HL-60/S4 treated with retinoic acid at 250 ng/mL for 4 days and 3 days (cell line): ENCODE data around the gene MLC1.

Experiments used
- in situ Hi-C: fragments of 300-500 bp; cut with MboI; formaldehyde crosslinking; loops from 2 replicates; pipeline ENCODE4 v1.7.0; 2022; ENCODE audit warnings: low sequenced_read_pairs

Gene MLC1

GRCh38 chr22:50058906-50059880, 26.0 kb downstream of the MLC1 start:
- in situ Hi-C loops: no loop called here

DNA sequence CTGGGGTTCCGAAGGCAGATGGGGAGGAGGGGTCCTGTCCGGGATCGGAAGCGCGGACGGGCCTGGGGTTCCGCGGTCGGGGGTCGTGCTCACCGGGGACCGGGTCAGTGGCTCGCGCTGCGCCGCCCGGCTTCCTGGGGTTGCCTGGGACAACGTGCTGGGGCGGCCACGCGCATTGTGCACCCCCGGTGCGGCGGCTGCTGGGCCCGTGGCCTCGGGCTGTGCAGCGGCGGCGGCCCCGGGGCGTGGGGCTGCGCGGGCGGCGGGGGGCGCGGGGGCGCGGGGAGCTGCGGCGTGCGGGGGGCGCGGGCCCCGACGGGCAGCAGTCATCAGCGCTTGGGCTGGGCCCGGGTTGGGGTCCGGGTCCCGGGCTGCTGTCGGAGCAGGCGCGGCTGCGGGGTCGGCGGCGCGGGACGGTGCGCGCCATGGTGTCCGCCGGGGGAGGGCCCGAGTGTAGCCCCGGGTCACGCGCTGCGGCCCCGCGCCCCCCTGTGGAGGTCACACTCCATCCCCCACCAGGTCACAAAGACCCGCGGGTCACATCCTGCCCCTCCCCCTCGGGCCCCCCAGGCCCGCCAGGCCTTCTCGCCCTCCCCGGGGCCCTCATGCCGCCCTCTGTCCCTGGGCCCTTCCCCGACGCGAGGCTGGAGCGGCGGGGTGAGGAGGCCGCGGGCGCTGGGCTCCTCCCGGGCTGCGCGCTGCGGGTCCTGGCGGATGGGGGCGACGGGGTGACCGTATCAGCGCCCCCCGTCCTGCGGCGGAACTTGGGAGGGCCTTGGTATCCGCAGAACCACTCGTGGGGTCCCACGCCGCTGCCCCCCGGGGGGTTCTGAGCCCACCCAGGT, 26.9 kb downstream of the MLC1 start, which contains the start of gene TTLL8:
Gene TTLL8, minus strand, starts transcription at position 238 of the 845 bp plus-strand sequence.
- in situ Hi-C loops: no loop called here

DNA sequence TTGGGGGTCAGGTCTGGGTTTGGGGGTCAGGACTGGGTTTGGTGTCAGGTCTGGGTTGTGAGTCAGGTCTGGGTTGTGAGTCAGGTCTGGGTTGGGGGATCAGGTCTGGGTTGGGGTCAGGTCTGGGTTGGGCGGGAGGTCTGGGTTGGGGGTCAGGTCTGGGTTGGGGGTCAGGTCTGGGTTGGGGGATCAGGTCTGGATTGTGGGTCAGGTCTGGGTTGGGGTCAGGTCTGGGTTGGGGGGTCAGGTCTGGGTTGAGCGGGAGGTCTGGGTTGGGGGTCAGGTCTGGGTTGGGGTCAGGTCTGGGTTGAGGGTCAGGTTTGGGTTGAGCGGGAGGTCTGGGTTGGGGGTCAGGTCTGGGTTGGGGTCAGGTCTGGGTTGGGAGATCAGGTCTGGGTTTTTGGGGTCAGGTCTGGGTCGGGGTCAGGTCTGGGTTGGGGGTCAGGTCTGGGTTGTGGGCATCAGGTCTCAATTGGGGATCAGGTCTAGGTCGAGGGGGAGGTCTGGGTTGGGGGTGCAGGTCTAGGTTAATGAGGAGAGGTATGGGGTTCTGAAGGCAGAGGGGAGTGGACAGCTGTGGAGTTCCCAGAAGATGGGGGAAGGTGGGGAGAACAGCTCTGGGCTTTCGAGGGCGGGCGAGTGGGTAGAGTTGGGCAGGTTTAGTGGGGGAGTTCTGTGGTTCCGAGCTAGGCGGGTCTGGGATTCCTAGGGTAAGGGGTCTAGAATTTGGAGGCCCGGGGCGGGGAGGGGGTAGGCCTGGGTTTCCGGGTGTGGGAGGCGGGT, 27.8 kb downstream of the MLC1 start:
- in situ Hi-C loops: no loop called here

GRCh38 chr22:50056214-50056972, 28.8 kb downstream of the MLC1 start:
- in situ Hi-C loops: no loop called here

GRCh38 chr22:50053861-50054260, 31.4 kb downstream of the MLC1 start:
- in situ Hi-C loops: no loop called here

GRCh38 chr22:50051930-50052329, 33.3 kb downstream of the MLC1 start:
- in situ Hi-C loops: no loop called here

DNA sequence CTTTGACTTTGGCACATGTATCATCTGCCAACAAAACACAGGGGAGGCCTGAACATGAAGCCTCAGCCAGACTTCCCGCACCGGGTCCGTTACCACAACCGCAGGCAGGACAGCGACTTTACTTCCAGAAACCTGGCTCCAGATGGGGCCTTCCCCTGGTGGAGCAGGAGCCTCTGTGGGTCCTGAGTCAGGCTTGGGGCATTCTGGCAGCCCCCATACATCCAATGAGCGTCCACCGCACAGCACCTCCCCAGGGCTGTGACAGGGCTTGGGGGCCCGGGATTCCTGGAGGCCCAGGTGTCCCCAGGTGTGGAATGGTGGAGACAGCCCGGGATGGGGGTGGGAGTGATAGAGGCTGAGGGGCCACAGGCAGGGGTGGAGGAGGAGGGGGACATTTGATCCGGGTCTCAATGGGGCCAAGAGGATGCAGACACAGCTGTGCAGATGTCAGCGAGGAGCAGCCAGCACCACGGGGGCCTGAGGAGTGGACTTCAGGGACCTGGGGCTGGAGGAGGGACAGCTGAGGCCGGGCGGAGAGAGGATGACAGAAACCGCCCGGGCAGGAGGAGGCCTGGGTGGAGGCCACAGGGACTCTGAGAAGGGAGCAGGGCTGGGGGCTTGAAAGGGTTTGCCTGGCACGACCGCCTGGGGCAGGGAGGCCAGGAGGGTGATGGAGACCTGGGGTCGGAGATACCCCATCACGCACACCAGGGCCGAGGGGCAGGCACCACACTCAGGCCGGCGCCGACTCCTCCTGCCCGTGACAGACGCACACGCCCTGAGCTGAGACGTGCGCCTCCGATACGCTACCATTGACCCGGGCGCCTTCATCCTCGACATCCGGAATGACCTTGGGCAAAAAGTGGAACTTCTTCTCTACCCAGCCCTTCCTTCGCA, 35.7 kb downstream of the MLC1 start:
- in situ Hi-C loops: no loop called here

DNA sequence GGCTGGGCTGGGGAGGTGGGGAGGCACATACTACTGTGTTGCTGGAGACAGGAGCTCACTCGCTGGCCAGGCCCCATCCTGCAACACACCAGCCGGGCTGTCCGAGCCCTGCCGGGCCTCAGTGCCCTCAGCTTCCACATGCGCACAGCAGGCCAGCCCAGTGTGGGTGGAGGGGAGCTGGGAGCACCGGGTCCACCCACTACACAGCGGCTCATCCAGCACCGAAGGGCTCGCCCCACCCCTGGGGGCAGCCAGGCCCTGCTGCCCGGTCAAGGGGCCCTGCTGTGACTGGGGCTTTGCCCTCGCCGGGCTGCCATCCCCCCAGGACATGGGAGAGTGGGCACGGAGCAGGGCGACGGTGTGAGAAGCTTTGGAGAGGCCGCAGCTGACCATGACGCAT, 36.4 kb downstream of the MLC1 start:
- in situ Hi-C loops: no loop called here

GRCh38 chr22:50048061-50048765, 37.0 kb downstream of the MLC1 start:
- in situ Hi-C loops: no loop called here

DNA sequence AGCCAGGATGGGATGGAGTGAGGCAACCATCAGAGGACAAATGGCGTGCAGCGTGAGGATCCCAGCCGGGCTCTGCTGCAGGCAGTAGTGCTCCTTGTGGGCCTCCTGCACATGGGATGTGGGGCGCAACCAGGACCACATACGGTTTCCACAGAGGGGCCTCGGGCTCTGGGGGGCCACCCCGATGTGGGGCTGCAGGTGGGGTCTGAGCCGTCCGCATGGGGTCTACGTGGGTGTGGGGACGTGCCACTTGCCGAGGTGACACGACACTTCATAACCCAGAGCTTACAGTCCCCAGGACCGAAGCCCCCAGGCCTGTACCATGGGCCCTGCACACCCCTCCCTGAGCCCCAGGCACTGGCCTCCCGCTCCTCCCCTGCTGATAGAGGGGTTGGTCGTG, 37.9 kb downstream of the MLC1 start:
- in situ Hi-C loops: no loop called here

GRCh38 chr22:50046481-50047245, 38.6 kb downstream of the MLC1 start:
- in situ Hi-C loops: no loop called here

GRCh38 chr22:50046019-50046415, 39.2 kb downstream of the MLC1 start:
- in situ Hi-C loops: no loop called here

DNA sequence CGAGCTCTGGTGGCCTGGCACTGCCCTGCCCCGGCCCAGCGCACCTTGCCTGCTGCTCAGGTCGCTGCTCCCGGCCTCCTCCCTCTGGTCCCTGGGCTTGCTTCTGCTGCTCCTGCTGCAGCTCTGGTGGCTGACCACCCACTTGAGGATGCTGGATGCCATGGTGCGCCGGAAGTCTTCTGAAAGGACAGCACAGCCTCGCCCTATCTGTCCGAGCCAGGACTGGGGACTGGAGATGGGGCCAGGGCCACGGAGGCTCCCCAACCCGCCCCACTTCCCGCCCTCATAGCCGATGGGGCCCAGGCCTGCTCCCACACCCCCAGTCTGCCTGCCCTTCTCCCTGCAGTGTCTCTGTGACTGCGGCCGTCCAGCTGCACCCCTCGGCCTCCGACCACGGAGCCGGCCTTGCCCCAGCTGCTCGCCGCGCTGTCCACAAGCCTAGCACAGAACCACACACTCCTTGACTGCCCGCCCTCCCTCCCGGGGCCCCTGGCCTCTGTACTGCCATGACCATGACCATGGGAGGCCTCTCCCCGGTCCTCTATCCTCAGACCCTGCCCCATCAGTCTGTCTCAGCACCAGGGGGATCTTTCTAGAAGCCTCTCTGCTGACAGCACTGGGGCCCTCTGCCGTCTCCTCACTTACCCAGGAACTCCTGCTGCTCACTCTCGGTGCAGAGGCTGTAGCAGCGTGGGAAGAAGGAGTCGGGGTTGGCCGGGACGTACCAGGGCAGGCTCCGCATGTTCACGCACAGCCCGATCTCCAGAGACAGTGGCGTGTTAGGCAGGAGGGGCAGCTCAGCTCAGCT, 39.8 kb downstream of the MLC1 start:
- in situ Hi-C loops: no loop called here

DNA sequence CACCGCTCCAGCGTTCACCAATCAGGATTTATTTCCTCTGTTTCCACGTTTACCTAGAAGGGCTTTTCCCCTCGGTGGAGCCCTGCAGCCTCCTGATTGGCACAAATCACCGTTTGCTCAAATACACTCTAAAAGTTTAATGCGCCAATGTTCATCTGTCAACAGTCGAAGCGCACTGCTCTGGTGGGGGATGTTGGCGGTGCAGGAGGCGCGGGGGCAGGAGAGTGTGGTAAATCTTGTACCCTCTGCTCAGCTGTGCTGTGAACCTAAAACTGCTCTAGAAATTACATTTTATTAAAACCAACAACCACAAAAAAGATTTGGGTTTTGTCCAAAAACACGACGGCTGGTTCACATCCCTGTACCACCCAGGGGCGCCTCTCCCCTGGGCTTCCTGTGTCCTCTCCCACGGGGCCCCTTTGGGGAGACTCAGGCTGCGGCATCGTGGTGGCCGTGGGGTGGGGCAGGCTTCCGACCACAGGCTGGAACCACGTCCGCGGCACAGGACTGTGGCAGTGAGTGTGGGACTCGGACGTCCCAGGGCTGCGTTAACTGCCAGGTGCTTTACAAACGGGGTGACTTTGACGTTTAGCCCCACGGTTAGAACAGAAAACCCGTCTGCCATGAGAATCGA, 40.6 kb downstream of the MLC1 start:
- in situ Hi-C loops: no loop called here

GRCh38 chr22:50041361-50042065, 43.7 kb downstream of the MLC1 start:
- in situ Hi-C loops: no loop called here

DNA sequence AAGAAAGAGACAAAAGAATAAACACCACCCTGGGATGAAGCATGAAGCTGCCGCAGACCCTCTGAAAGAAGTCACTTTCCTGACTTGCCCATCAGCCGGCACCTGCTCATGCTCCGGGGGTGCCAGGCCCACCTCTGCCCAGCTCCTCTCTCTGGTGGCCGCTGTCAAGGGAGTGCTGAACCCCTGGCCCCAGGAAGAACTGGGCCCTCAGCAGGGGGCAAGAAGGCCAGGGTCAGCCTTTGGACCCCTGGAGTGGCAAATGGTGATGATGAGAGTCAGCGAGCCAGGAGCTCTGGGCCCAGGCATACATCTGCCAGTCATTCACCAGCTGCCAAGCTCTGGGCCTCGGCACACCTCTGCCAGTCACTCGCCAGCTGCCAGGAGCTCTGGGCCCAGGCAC, 44.5 kb downstream of the MLC1 start:
- in situ Hi-C loops: no loop called here
